Measurements from ENCODE around the gene ARL15.

Gene ARL15

GRCh38 chr5:54195701-54196100 lies 114.7 kb downstream of the ARL15 start:
- no peak for DNase-seq

GRCh38 chr5:54194318-54194717 lies 116.1 kb downstream of the ARL15 start:
- DNase-seq = no peak

GRCh38 chr5:54187694-54188093 lies 122.7 kb downstream of the ARL15 start:
- DNase-seq = no peak

- DNase-seq = no peak
Observed at GRCh38 chr5:54186912-54187445, 123.4 kb downstream of the ARL15 start.

DNA sequence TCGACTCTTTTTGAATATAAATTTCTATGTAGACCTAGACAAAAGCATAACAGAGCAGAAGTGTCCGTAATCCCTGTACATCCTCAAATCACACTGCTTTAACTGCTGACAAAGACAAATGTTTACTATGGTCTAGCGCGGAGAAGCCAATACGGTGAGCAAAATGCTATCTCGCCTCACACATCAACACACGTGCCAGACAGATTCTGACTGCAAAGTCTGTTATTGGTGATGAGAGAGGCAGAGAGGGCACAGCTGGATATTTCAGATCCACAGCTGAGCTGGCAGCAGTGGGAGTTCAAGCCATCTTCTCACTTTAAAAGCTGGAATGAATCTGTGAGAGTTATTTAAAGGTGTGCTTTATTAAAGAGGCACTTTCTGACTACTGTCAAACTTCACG lies 124.3 kb downstream of the ARL15 start:
- no peak for DNase-seq

DNA sequence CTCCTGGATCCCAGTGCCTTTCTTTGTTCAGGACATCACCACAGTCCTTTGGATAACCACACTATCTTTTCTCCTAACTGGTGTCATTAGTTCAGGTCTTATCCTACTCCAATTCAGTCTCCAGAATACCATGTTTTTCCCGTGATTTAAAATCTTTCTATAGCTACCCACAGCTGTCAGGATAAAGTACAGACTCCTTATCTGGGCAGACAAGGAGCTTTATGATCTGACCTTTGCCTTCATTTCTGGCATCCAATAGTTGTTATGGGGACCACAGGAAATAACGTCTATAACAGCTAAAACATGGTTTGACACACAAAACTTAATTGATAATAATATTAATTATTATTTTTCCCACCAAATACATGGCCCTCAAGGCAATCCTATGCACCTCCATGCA lies 125.6 kb downstream of the ARL15 start:
- DNase-seq = no peak

- DNase-seq = no peak
Observed at GRCh38 chr5:54180630-54181031, 129.7 kb downstream of the ARL15 start.

- no peak for DNase-seq
Observed at GRCh38 chr5:54178991-54179390, 131.4 kb downstream of the ARL15 start.

DNA sequence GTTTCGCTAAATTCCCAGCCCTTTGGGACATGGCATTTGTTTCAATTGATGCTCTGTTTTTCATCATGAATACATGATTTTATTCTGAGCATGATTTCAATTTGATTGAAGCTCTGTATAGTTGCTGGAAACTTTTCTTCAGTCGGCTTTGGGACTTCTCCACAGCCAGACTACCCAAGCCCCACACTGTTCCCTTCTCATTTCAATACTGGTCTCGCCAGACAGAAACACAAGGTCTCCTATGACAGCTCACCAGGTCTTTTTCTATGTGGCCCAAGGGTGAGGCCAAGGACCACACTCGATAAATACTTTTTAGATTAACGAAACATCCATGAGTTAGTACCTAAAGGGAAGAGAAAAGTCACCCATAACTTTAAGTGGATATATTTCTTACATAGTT lies 132.2 kb downstream of the ARL15 start:
- no peak for DNase-seq

- DNase-seq = no peak
Observed at GRCh38 chr5:54177058-54177457, 133.3 kb downstream of the ARL15 start.

DNA sequence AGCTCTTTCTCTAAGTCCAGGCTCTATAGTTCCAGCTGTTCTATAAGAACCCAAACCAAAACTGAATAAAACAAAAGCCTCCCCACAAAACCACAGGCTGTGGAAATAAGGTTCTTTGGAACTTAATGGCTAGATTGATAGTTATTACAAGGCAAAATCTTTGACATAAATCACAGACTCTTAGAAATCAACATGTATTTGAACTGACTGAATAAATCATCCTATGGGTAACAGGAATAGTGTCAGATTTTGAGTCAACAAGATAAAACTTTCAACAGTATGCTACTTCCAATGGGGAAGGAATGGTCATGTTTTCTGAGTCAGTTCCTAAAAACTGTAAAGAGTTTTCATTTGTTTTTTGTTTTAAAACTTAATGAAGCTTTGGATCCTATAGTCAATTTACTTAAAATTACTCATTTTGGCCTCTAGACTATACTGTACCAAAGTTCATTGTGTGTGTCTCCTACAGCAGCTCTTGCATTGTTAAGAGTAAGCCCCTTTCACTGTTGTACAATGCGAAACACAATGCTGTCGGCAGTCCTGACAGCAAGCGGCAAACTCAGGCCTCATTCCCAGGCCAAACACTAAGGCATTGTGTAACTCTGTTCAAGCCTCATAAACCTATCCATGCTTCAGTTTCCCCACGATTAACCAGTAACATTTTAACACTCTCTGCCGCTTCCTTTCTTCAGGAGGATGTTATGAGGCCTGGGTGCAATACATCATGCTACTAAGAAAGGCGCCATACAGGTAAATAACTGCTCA lies 134.1 kb downstream of the ARL15 start:
- no peak for DNase-seq

DNA sequence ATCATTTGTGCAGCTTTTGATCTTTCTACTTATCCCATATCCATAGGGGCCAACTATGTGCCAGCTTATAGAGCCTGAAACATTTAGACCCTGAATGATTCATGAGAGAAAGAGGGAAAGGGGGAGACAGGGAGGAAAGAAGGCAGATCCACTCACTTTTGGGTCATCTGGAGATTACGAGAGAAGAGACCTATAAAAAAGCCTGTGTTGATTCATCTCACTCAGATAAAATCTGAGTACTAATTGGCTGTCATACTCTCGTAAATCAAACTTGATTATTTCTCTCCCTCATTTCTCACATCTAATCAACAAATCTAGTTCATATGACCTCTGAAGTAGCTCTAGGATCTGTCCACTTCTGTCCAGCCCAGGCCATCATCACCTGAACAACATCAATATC lies 137.1 kb downstream of the ARL15 start:
- DNase-seq = no peak

- peak; percentile 31 for DNase-seq
Observed at GRCh38 chr5:54171645-54172384, 138.6 kb downstream of the ARL15 start.

DNA sequence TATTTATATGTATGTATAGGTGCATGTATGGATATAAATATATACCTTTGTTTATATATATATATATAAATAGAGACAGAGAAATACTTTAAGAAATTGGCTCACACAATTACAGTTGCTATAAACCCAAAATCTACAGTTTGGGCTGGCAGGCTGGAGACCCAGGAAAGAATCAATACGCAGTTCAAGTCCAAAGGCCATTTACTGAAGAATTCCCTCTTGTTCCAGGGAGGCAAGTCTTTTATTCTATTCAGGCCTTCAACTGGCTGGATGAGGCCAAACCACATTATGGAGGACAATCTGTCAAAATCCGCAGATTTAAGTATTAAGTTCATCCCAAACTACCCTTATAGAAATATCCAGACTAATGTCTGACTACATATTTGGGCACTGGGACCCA lies 144.7 kb downstream of the ARL15 start:
- DNase-seq = no peak

DNA sequence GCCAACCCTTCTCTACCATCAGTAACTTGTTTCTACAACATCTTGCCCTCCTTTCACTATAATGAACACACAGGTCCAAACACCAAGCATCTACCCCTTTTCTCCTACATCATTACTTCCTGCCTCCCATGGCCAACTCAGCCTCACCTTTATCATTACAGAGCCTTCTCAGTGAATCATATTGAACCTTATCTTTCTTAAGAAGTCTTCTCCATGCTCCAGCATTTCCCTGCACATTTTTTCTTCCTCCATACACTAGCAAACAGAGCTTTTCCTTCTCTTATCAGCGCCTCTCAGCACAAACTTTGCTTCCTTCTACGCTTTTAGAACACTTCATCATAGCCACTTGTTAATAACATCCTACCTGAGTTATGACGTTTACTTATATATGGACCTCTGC lies 148.2 kb downstream of the ARL15 start:
- no peak for DNase-seq

GRCh38 chr5:54160329-54160728 lies 150.0 kb downstream of the ARL15 start:
- no peak for DNase-seq

- no peak for DNase-seq
Observed at GRCh38 chr5:54159893-54160195, 150.5 kb downstream of the ARL15 start.

- DNase-seq = no peak
Observed at GRCh38 chr5:54159153-54159892, 151.1 kb downstream of the ARL15 start.

DNA sequence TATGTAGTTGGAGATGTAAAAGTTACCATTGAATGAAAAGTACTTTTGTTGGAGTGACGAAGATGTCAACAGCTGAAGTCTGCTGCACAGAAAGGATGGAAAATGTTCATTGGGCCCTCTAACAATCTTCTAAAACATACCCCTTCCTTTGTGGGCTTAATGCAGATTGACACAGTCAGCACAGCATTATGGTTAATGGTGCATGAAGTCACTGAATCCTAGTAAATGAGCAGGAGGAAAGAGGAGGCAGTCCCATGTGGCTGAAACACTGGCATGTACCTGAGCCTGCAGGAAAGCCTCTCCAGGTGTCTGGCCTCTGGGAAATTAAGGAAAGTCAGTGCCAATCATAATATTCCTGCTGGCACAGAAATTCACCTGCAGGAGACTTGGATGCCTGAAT lies 153.8 kb downstream of the ARL15 start:
- DNase-seq = peak; percentile 93

DNA sequence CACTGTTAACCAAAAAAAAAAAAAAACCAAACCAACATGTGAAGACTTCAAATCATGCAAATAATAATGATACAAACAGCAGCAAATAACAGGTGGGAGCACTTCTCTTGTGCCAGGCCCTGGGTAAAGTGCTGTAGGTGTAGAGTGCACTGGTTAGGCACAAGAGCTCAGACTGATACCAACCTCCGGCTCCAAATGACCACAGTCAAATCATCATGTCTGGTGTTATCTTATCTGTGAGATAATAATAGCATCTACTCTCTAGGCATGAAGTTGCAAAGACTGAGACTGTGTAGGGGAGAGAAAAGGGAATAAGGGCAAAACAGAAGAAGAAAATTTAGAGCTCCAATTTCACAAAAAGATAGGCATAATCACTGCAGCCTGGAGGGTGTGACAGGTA lies 159.5 kb downstream of the ARL15 start:
- no peak for DNase-seq

- no peak for DNase-seq
Observed at GRCh38 chr5:54148858-54149257, 161.5 kb downstream of the ARL15 start.

GRCh38 chr5:54148067-54148845 lies 162.1 kb downstream of the ARL15 start:
- peak; percentile 89 for DNase-seq

GRCh38 chr5:54146916-54147315 lies 163.5 kb downstream of the ARL15 start:
- DNase-seq = no peak
